MM.1S (cell line): ENCODE measurements around the gene BBX.

Experiments
- DNase-seq: peaks from one replicate; pipeline ENCODE4 v3.0.0-alpha.2; 2015
- H2AFZ ChIP-seq: fragments of 300-600 bp; sonication (generic); 2 replicates; pipeline ENCODE4 v1.6.0; 2016; ENCODE audit warnings: antibody characterized with exemption, low read length
- H3F3A ChIP-seq: fragments of 300-600 bp; sonication (generic); 2 replicates; pipeline ENCODE4 v1.6.1; 2016; ENCODE audit warnings: mild to moderate bottlenecking, antibody characterized with exemption, low read length, moderate library complexity, mixed read lengths; ENCODE audit not compliant: insufficient read depth
- H3K27ac ChIP-seq: fragments of 300-600 bp; sonication (generic); 2 replicates; pipeline ENCODE4 v1.5.1; 2016; ENCODE audit warnings: mild to moderate bottlenecking, low read length
- H3K27me3 ChIP-seq: fragments of 300-600 bp; sonication (generic); replicated peaks from 2 replicates; pipeline ENCODE4 v1.6.0; 2016; ENCODE audit warnings: low read length; ENCODE audit not compliant: insufficient read depth
- H3K36me3 ChIP-seq: fragments of 300-600 bp; sonication (generic); replicated peaks from 2 replicates; pipeline ENCODE4 v1.6.1; 2016; ENCODE audit warnings: mild to moderate bottlenecking, low read length, mixed read lengths; ENCODE audit not compliant: insufficient read depth
- H3K4me1 ChIP-seq: fragments of 300-600 bp; sonication (generic); 2 replicates; pipeline ENCODE4 v1.6.1; 2016; ENCODE audit warnings: low read length, mixed read lengths
- H3K4me2 ChIP-seq: fragments of 300-600 bp; sonication (generic); 2 replicates; pipeline ENCODE4 v1.6.0; 2016; ENCODE audit warnings: low read depth, low read length
- H3K4me3 ChIP-seq: fragments of 300-600 bp; sonication (generic); 2 replicates; pipeline ENCODE4 v1.5.1; 2016; ENCODE audit warnings: low read length, mixed read lengths
- H3K79me2 ChIP-seq: fragments of 300-600 bp; sonication (generic); 2 replicates; pipeline ENCODE4 v1.6.1; 2016; ENCODE audit warnings: mixed run types, low read length, mixed read lengths
- H3K9ac ChIP-seq: fragments of 300-600 bp; sonication (generic); 2 replicates; pipeline ENCODE4 v1.6.1; 2016; ENCODE audit warnings: low read length, mixed read lengths
- H3K9me2 ChIP-seq: fragments of 300-600 bp; sonication (generic); replicated peaks from 2 replicates; pipeline ENCODE4 v1.6.1; 2016; ENCODE audit warnings: mild to moderate bottlenecking, low read length, mixed read lengths; ENCODE audit not compliant: insufficient read depth
- H3K9me3 ChIP-seq: fragments of 300-600 bp; sonication (generic); replicated peaks from 2 replicates; pipeline ENCODE4 v1.6.1; 2016; ENCODE audit warnings: mild to moderate bottlenecking, low read length, mixed read lengths; ENCODE audit not compliant: insufficient read depth
- H4K20me1 ChIP-seq: fragments of 300-600 bp; sonication (generic); 2 replicates; pipeline ENCODE4 v1.6.1; 2016; ENCODE audit warnings: mild to moderate bottlenecking, low read length, moderate library complexity, mixed read lengths; ENCODE audit not compliant: insufficient read depth
- CTCF ChIP-seq: fragments of 300-600 bp; sonication (generic); IDR thresholded peaks from 2 replicates; pipeline ENCODE4 v1.5.1; 2016; ENCODE audit warnings: antibody characterized with exemption, low read length, mixed read lengths
- EZH2 ChIP-seq: fragments of 300-600 bp; sonication (generic); optimal IDR thresholded peaks from 2 replicates; pipeline ENCODE3; 2017; ENCODE audit warnings: low read depth, mild to moderate bottlenecking, antibody characterized with exemption, low read length, mixed read lengths
- EZH2phosphoT487 ChIP-seq: fragments of 300-600 bp; sonication (generic); IDR thresholded peaks from 2 replicates; pipeline ENCODE4 v1.6.1; 2018; ENCODE audit warnings: antibody characterized with exemption, low read length

BBX gene

DNA sequence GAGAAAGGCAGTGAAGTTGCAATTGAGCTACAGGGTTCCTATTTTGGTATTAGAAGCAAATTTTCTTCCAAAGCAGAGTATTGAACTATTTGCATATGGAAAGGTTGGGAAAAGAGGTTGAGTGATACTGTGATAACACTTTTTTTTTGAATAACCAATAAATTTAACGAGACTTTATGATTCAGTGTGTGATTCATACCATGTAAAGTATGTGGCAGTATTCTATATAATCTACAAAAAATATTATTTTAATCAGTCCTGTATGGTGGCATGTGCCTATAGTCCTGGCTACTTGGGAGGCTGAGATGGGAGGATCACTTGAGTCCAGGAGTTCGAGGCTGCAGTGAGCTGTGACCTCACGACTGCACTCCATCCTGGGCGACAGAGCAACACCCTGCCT, 206.9 kb downstream of the BBX start:
- no peaks in the 10 kb centered on the region for H4K20me1 ChIP-seq
- DNase-seq = no peak
- H3K79me2 ChIP-seq = no peaks in the 10 kb centered on the region
- no peak overlapping the region for H3K27ac ChIP-seq
- no peaks in the 10 kb centered on the region for H3K9me2 ChIP-seq
- TF ChIP-seq EZH2 (no peak), CTCF (no peak), EZH2phosphoT487 (no peak)
- no peak overlapping the region for H3K4me3 ChIP-seq
- H3K9ac ChIP-seq = no peak overlapping the region
- H3K27me3 ChIP-seq = no peaks in the 10 kb centered on the region
- no peak overlapping the region for H2AFZ ChIP-seq
- H3F3A ChIP-seq = no peaks in the 10 kb centered on the region
- H3K4me2 ChIP-seq = no peak overlapping the region
- no peaks in the 10 kb centered on the region for H3K36me3 ChIP-seq
- no peaks in the 10 kb centered on the region for H3K9me3 ChIP-seq
- H3K4me1 ChIP-seq = no peaks in the 10 kb centered on the region

DNA sequence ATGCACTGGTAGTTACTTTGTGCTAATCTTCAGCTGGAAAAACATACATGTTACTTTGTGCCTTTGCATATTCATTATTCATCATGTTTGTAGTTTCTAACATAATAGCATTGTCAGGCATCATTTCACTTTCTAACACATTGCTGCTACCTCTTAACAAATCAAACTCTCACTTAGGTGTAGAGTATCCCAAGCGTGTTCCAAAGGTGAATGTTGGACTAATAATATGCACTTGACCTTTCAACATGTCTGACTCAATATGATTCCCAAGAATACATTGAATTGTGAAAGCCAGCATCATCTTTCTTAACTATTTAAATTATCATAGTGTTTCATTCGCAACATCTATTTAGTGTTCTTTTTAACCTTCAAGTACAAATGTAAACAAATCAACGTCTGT, 211.6 kb downstream of the BBX start:
- H4K20me1 ChIP-seq = no peaks in the 10 kb centered on the region
- no peaks in the 10 kb centered on the region for H3K79me2 ChIP-seq
- H3K4me1 ChIP-seq = no peaks in the 10 kb centered on the region
- TF ChIP-seq EZH2phosphoT487 (no peak), EZH2 (no peak), CTCF (no peak)
- no peak overlapping the region for H3K4me2 ChIP-seq
- H3K9me3 ChIP-seq = no peaks in the 10 kb centered on the region
- no peaks in the 10 kb centered on the region for H3F3A ChIP-seq
- no peaks in the 10 kb centered on the region for H3K27me3 ChIP-seq
- no peak overlapping the region for H2AFZ ChIP-seq
- no peaks in the 10 kb centered on the region for H3K36me3 ChIP-seq
- no peak overlapping the region for H3K9ac ChIP-seq
- DNase-seq = no peak
- no peaks in the 10 kb centered on the region for H3K9me2 ChIP-seq
- no peak overlapping the region for H3K27ac ChIP-seq
- no peak overlapping the region for H3K4me3 ChIP-seq

DNA sequence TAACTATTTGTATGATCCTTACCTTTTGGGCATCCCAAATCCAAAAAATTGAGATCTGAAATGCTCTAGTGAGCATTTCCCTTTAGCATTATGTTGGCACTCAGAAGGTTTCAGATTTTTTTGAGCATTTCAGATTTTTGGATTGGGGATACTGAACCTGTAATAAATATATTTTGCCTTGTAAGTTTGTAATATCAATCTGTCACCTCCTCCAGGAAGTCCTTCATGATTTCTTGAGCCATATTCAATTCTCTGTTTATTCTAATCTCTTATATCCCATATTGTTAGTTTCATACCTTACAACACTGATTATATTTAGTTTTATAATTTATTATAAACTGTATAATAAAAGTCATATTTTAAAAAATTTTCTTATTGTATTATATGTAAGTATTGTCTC, 215.2 kb downstream of the BBX start:
- no peaks in the 10 kb centered on the region for H3K79me2 ChIP-seq
- H2AFZ ChIP-seq = no peak overlapping the region
- no peaks in the 10 kb centered on the region for H3K27me3 ChIP-seq
- no peaks in the 10 kb centered on the region for H3K9me3 ChIP-seq
- H3K27ac ChIP-seq = no peak overlapping the region
- H3K9ac ChIP-seq = no peak overlapping the region
- H3K36me3 ChIP-seq = no peaks in the 10 kb centered on the region
- TF ChIP-seq EZH2phosphoT487 (no peak), EZH2 (no peak), CTCF (no peak)
- no peak for DNase-seq
- H3K4me1 ChIP-seq = no peaks in the 10 kb centered on the region
- no peaks in the 10 kb centered on the region for H3K9me2 ChIP-seq
- no peaks in the 10 kb centered on the region for H3F3A ChIP-seq
- no peak overlapping the region for H3K4me2 ChIP-seq
- no peak overlapping the region for H3K4me3 ChIP-seq
- H4K20me1 ChIP-seq = no peaks in the 10 kb centered on the region
